ENCODE data around the gene GPATCH8. TPM values are rescaled to one million over a fixed set of nuclear protein-coding genes. Genes with fewer than 3 reads are reported as not detected.
"Not testable (repeated sequence)": the region's sequence is repeated elsewhere in the genome, so short reads cannot be mapped to it uniquely, and the experiment has no call there.

GPATCH8 gene
- polyA plus RNA-seq, 1 donor = 35.9 TPM

GRCh38 chr17:44376124-44376523, 127.1 kb downstream of the GPATCH8 start:
- Histone ChIP-seq H3K27me3 (ENCODE audit: control insufficient read depth, insufficient read depth, low read length) (peaks cover 16% of the 10 kb centered on the region), H3K4me1 (ENCODE audit: control insufficient read depth, insufficient read depth, low read length) (peaks cover 8% of the 10 kb centered on the region), H3K36me3 (ENCODE audit: control insufficient read depth, insufficient read depth, low read length) (no peaks in the 10 kb centered on the region), H3K9me3 (ENCODE audit: control insufficient read depth, low read depth, low read length) (no peaks in the 10 kb centered on the region), H3K27ac (ENCODE audit: low read length) (no peak overlapping the region), H3K4me3 (ENCODE audit: low read length) (no peak overlapping the region)
- no CpG with 5 or more reads among the region's 5 CpGs for WGBS (ENCODE audit: insufficient coverage, low lambda C conversion rate)
- no peak for DNase-seq

GRCh38 chr17:44375196-44376017, 127.8 kb downstream of the GPATCH8 start:
- H3K4me3 ChIP-seq (ENCODE audit: low read length) = no peak overlapping the region
- H3K27me3 ChIP-seq (ENCODE audit: control insufficient read depth, insufficient read depth, low read length) = peaks cover 10% of the 10 kb centered on the region
- H3K4me1 ChIP-seq (ENCODE audit: control insufficient read depth, insufficient read depth, low read length) = peaks cover 8% of the 10 kb centered on the region
- no CpG with 5 or more reads among the region's 22 CpGs for WGBS (ENCODE audit: insufficient coverage, low lambda C conversion rate)
- no peak for DNase-seq
- no peaks in the 10 kb centered on the region for H3K9me3 ChIP-seq (ENCODE audit: control insufficient read depth, low read depth, low read length)
- H3K36me3 ChIP-seq (ENCODE audit: control insufficient read depth, insufficient read depth, low read length) = no peaks in the 10 kb centered on the region
- no peak overlapping the region for H3K27ac ChIP-seq (ENCODE audit: low read length)

- WGBS (ENCODE audit: insufficient coverage, low lambda C conversion rate) = no CpG with 5 or more reads among the region's 31 CpGs
- peaks cover 10% of the 10 kb centered on the region for H3K27me3 ChIP-seq (ENCODE audit: control insufficient read depth, insufficient read depth, low read length)
- peaks cover 8% of the 10 kb centered on the region for H3K4me1 ChIP-seq (ENCODE audit: control insufficient read depth, insufficient read depth, low read length)
- no peak overlapping the region for H3K27ac ChIP-seq (ENCODE audit: low read length)
- H3K36me3 ChIP-seq (ENCODE audit: control insufficient read depth, insufficient read depth, low read length) = no peaks in the 10 kb centered on the region
- no peaks in the 10 kb centered on the region for H3K9me3 ChIP-seq (ENCODE audit: control insufficient read depth, low read depth, low read length)
- no peak overlapping the region for H3K4me3 ChIP-seq (ENCODE audit: low read length)
- DNase-seq = peak in 1 of 2 donors; percentile 61
Observed at GRCh38 chr17:44374306-44375195, 128.7 kb downstream of the GPATCH8 start.

- peaks cover 11% of the 10 kb centered on the region for H3K27me3 ChIP-seq (ENCODE audit: control insufficient read depth, insufficient read depth, low read length)
- H3K4me3 ChIP-seq (ENCODE audit: low read length) = no peak overlapping the region
- DNase-seq = no peak
- no peaks in the 10 kb centered on the region for H3K36me3 ChIP-seq (ENCODE audit: control insufficient read depth, insufficient read depth, low read length)
- H3K27ac ChIP-seq (ENCODE audit: low read length) = no peak overlapping the region
- H3K4me1 ChIP-seq (ENCODE audit: control insufficient read depth, insufficient read depth, low read length) = peaks cover 8% of the 10 kb centered on the region
- no CpG with 5 or more reads among the region's 10 CpGs for WGBS (ENCODE audit: insufficient coverage, low lambda C conversion rate)
- H3K9me3 ChIP-seq (ENCODE audit: control insufficient read depth, low read depth, low read length) = no peaks in the 10 kb centered on the region
Observed at GRCh38 chr17:44372036-44372435, 131.2 kb downstream of the GPATCH8 start.

GRCh38 chr17:44369414-44370023, 133.7 kb downstream of the GPATCH8 start:
- not testable (repeated sequence) for H3K4me3 ChIP-seq (ENCODE audit: low read length); H3K4me1 ChIP-seq (ENCODE audit: control insufficient read depth, insufficient read depth, low read length); DNase-seq; H3K9me3 ChIP-seq (ENCODE audit: control insufficient read depth, low read depth, low read length); H3K36me3 ChIP-seq (ENCODE audit: control insufficient read depth, insufficient read depth, low read length); H3K27ac ChIP-seq (ENCODE audit: low read length)
- H3K27me3 ChIP-seq (ENCODE audit: control insufficient read depth, insufficient read depth, low read length) = peaks cover 22% of the 10 kb centered on the region
- no CpG with 5 or more reads among the region's 17 CpGs for WGBS (ENCODE audit: insufficient coverage, low lambda C conversion rate)

- not testable (repeated sequence) for H3K9me3 ChIP-seq (ENCODE audit: control insufficient read depth, low read depth, low read length); DNase-seq; H3K36me3 ChIP-seq (ENCODE audit: control insufficient read depth, insufficient read depth, low read length); H3K4me3 ChIP-seq (ENCODE audit: low read length); H3K27ac ChIP-seq (ENCODE audit: low read length); H3K4me1 ChIP-seq (ENCODE audit: control insufficient read depth, insufficient read depth, low read length)
- no CpG with 5 or more reads among the region's 42 CpGs for WGBS (ENCODE audit: insufficient coverage, low lambda C conversion rate)
- H3K27me3 ChIP-seq (ENCODE audit: control insufficient read depth, insufficient read depth, low read length) = peaks cover 25% of the 10 kb centered on the region
Observed at GRCh38 chr17:44368391-44369243, 134.6 kb downstream of the GPATCH8 start.

GRCh38 chr17:44367231-44367979, 135.8 kb downstream of the GPATCH8 start:
- H3K4me1 ChIP-seq (ENCODE audit: control insufficient read depth, insufficient read depth, low read length) = no peaks in the 10 kb centered on the region
- no peak overlapping the region for H3K27ac ChIP-seq (ENCODE audit: low read length)
- peak in 1 of 2 donors; percentile 1 for DNase-seq
- no peak overlapping the region for H3K4me3 ChIP-seq (ENCODE audit: low read length)
- H3K36me3 ChIP-seq (ENCODE audit: control insufficient read depth, insufficient read depth, low read length) = no peaks in the 10 kb centered on the region
- no peaks in the 10 kb centered on the region for H3K9me3 ChIP-seq (ENCODE audit: control insufficient read depth, low read depth, low read length)
- H3K27me3 ChIP-seq (ENCODE audit: control insufficient read depth, insufficient read depth, low read length) = peaks cover 34% of the 10 kb centered on the region
- no CpG with 5 or more reads among the region's 7 CpGs for WGBS (ENCODE audit: insufficient coverage, low lambda C conversion rate)

- not testable (repeated sequence) for H3K27ac ChIP-seq (ENCODE audit: low read length); H3K36me3 ChIP-seq (ENCODE audit: control insufficient read depth, insufficient read depth, low read length); H3K9me3 ChIP-seq (ENCODE audit: control insufficient read depth, low read depth, low read length); H3K4me1 ChIP-seq (ENCODE audit: control insufficient read depth, insufficient read depth, low read length); DNase-seq; H3K4me3 ChIP-seq (ENCODE audit: low read length)
- WGBS (ENCODE audit: insufficient coverage, low lambda C conversion rate) = no CpG with 5 or more reads among the region's 5 CpGs
- H3K27me3 ChIP-seq (ENCODE audit: control insufficient read depth, insufficient read depth, low read length) = peaks cover 35% of the 10 kb centered on the region
Observed at GRCh38 chr17:44365051-44365450, 138.2 kb downstream of the GPATCH8 start.

- Histone ChIP-seq H3K9me3 (ENCODE audit: control insufficient read depth, low read depth, low read length) (no peaks in the 10 kb centered on the region), H3K4me1 (ENCODE audit: control insufficient read depth, insufficient read depth, low read length) (peaks cover 10% of the 10 kb centered on the region), H3K4me3 (ENCODE audit: low read length) (peak within 1 kb of the TSS; percentile 54), H3K36me3 (ENCODE audit: control insufficient read depth, insufficient read depth, low read length) (no peaks in the 10 kb centered on the region), H3K27ac (ENCODE audit: low read length) (peak within 1 kb of the TSS; percentile 23), H3K27me3 (ENCODE audit: control insufficient read depth, insufficient read depth, low read length) (peaks cover 35% of the 10 kb centered on the region)
- peak in 1 of 2 donors; percentile 58 for DNase-seq
- WGBS (ENCODE audit: insufficient coverage, low lambda C conversion rate) = no CpG with 5 or more reads among the region's 63 CpGs
Observed at GRCh38 chr17:44363613-44364159, 139.5 kb downstream of the GPATCH8 start, which contains the start of gene FAM171A2. TSS of gene FAM171A2 (minus strand) at chr17:44363853. CDS start at chr17:44363714, 139 bp downstream.

Measured in large intestine (tissue), 3 donors.